HG02759 (cell line): ENCODE measurements around the gene MRPL21.
A peak's percentile ranks its signal among the peaks of the same experiment; 100 is the strongest.
"Not testable (repeated sequence)": the region's sequence is repeated elsewhere in the genome, so short reads cannot be mapped to it uniquely, and the experiment has no call there.

Experiments used
- ATAC-seq: cut with Tn5 transposase; IDR thresholded peaks from one replicate; pipeline ENCODE4 v1.9.1; 2021; ENCODE audit warnings: mild to moderate bottlenecking, moderate library complexity; ENCODE audit not compliant: unreplicated experiment

MRPL21 gene

DNA sequence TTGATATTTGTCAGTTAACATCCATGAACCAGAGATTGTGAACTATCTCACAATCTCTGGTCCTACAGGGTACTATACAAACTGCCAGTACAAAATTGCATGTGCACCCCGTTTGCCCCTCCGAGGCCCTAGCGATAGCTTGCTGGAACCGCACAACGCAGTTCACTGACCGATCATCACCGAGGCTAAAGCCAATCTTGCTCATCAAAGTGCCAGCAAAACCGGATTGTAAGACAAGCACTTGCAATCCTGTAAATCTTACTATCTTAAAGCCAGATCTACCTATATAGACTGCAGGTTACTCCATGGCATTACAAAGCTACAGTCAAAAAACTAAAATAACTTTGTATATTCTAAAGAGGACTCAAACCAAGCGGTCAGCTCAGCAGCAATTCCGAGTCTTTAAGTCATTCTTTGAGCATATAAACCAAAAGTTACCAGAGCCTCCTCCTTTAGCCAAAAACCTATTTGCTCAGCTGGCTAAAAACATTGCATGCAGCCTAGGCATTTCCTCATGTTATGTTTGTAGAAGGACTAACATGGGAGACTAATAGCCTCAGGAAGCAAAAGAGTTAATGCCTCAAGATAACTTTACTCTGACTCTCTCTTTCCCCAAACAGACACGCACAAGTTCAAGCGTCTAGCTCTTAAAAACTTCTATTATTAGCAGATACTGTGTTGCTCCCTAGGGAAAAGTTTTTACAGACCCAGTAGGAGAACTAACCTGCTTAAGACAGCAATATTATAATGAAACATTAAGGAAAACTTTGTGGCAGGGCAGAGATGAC lies 31.2 kb downstream of the MRPL21 start:
- no peak for ATAC-seq

DNA sequence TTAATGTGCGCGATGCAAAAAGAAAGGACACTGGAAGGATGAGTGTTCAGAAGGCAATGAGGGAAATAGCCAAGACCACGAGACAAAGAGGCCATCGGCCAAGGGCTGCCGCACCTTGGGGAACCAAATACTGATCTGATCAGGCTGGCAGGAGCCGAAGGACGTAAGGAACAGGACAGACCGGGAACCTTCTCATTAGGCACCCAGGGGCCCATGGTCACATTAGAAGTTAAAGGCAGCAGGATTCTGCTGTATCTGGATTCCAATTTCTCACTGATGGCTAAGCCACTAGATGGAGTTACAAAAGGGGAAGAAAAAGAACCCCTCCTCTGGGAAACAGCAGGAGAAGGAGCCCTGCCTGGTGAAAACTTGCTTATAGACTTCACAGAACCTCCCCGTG lies 33.2 kb downstream of the MRPL21 start:
- ATAC-seq = no peak

DNA sequence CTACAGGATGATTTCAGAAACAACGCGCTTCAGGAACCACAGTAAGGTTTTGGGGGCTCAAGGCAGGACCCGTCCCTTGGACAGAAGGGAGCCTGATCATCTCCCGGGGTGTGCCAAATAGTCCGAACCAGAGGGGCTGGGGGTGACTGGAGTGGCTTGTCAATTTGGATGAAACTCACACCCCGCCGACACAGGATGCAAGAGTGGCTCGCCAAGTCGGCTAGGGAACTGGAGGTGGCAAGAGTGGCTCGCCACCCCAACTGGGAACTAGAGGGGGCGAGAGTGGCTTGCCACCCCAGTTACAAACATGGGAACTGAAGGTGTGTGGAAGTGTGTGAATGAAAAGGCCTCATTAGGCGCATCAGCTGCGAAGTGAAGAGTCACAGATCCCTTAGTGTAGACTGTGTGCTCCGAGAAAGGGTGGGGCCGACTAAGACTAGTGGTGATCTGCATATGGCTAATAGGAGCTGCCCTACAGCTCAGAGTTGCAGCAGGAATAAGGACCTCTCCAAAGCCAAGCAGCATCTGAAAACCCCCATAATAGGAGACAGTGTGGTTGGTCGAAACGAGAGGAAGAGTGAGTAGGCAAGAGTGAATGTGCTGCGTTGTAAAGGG lies 35.3 kb downstream of the MRPL21 start:
- ATAC-seq = no peak

DNA sequence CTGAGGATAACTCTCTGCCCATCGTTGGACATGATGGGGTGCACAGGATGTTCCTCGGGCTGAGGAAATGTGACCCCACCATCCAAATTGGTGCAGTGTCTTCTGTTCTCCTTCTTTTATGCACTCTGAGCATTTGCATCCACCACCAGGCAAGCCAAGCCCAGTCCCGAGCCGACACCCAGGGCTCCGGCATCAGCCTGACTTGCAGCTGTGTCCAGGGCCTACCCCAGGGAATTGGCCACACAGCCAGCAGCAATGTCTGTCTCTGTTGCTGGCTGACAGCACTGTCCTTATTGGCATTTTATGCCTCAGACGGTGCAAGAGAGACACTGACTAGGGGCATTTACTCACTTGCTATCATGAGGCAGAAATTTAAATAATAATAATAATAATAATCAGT lies 36.6 kb downstream of the MRPL21 start:
- ATAC-seq = no peak

DNA sequence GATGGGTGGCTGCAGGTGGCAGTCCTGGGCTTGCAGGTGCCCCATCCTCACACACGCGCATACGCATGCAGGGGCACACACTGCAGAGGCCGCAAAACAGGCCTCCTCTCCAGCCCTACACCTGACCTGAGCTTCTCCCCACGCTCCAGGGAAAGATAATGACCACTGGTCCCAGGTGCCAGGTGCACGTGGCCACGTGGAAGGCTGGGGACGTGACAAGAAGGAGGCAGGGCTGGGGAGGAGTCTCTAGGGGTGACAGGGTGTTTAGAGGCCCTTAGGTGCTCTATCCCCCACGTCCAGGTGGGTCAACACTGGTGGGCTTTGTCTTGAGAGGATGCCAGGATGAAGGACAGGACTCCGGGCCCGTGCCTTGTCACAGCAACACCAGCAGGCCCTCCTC lies 38.4 kb downstream of the MRPL21 start:
- no peak for ATAC-seq

DNA sequence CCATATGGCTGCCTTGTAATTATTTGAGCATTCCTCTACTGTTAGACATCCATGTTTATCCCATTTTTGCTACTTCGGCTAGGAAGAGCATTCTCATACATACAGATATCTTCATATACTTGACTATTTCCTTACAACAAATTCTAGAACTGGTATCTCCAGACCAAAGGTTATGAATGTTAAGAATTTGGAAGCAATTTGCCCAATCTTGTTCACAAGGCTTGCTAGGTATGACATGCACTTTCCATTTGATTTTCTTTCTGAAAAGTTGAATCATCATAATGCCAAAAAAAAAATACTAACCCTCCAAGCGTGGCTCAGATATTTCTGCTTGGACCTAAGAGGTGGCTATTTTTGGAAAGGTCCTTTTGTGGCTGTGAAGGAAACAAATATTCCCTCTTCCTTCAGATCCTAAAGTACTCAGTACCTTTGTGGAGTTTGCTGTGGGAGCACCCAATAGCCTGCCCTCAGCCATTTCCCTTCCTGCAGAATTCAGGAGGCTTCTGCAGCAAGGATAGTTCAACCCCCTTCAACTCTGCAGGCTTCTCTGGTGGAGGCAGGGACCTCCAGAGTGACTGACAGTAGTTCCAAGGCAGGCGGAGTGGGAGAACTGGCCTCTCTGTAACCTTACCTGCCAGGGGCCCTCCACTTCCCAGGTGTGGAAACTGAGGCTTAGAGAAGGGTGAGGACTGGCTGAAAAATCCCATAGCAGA lies 39.9 kb downstream of the MRPL21 start:
- no peak for ATAC-seq

DNA sequence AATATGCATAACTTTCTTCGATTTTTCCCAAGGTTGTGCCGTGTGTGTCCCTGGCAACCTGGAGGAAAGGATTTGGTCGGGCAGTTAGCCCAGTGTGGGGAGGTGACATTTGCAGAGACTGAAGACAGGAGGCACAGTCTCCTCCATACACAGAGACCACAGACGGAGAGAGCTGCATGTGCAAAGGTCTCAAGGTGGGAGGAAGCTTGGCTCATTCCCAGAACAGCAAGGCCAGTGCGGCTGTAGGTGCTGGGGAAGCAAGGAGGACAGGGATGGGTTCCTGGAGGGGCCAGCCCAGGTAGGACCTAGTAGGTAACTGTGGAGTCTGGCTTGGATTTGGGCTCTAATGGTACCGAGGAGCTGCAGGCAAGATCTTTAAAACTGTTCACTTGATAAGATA lies 41.2 kb downstream of the MRPL21 start:
- ATAC-seq = no peak

DNA sequence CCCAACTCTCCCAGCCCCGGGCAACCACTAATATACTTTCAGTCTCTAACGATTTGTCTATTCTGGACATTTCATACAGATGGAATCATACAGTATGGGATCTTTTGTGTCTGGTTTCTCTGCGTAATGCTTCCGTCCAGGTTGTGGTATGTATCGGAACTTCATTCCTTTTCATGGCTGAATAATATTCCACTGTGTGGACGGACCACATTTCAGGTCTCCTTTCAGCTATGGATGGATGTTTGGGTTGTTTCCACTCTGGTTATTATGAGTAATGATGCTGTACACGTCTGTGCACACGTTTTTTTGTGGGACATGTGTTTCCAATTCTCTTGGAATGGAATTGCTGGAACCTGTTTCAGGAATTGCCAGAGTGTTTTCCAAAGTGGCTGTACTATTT lies 44.5 kb downstream of the MRPL21 start:
- ATAC-seq = no peak

DNA sequence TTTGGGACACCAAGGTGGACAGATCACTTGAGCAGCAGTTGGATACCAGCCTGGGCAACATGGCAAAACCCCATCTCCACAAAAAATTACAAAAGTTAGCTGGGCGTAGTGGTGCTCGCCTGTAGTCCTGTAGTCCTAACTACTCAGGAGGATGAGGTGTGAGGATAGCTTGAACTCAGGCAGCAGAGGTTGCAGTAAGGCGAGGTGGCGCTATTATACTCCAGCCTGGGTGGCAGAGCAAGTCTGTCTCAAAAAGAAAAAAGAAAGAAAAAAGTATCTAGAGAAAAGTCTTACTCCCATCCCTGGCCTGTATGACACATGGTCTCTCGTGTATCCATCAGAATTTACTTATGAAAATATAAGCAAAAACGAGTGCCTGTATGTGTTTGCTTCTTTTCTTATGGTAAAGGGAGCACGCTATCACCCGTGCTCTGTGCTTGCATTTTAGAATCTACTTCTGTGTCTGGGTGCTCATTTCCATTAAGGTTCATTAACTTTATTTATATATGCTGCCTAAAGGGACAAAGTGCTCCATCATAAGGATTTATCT lies 46.5 kb downstream of the MRPL21 start:
- ATAC-seq = no peak

DNA sequence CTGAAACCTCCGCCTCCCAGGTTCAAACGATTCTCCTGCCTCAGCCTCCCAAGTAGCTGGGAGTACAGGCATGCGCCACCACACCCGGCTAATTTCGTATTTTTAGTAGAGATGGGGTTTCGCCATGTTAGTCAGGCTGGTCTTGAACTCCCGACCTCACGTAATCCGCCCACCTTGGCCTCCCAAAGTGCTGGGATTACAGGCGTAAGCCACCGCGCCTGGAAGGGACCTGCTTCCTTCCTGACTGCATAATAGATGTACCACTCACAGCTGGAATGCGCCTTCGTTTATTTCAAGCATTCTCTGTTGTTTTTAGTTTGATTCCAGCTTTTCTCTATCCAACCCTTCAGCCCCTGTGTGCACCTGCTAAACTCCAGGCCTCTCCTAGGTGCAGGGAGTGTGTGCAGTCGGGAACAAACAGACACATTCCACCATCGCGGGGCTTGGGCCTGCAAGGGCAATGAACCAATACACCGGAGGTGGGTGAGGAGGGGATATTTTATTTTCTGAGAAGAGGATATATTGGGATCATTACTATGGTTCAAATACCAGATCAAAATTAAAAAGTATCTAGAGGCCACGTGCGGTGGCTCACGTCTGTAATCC lies 47.1 kb downstream of the MRPL21 start:
- ATAC-seq = not testable (repeated sequence)

DNA sequence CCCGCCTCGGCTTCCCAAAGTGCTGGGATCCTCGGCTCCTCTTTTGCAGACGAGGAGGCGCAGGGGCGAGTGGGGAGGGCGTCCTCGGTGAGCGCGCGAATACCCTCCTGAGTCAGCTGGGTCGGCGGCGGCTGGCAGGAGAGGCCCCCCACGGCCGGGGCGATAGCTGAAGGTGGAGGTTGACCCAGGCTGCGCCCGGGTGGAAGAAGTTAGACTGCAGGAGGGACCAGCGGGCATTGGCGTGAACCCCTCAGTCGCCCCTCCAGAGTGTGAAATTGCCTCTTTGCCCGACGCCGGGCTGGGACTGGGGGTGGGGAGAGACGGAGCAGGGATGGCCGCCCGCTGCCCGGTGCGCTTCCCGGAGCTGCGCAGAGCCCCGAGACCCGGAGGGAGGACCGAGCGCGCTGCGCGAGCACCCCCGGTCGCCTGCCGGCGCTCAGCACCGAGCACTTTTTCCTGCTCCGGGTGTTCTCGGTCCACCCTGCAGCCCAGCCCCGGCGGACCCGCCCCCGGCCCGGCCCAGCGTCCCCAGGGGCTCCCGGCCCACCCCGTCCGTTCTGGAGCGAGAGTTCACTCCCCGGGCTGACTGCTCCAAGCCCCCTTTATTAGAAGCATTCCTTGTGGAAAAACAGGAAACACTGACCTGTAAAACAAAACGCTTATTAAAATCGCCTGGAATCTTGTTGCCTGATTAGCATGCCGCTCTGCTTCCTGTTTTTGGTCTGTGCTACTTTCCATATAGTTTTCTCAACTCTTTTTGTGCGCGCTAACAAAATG lies 48.2 kb downstream of the MRPL21 start:
- no peak for ATAC-seq

DNA sequence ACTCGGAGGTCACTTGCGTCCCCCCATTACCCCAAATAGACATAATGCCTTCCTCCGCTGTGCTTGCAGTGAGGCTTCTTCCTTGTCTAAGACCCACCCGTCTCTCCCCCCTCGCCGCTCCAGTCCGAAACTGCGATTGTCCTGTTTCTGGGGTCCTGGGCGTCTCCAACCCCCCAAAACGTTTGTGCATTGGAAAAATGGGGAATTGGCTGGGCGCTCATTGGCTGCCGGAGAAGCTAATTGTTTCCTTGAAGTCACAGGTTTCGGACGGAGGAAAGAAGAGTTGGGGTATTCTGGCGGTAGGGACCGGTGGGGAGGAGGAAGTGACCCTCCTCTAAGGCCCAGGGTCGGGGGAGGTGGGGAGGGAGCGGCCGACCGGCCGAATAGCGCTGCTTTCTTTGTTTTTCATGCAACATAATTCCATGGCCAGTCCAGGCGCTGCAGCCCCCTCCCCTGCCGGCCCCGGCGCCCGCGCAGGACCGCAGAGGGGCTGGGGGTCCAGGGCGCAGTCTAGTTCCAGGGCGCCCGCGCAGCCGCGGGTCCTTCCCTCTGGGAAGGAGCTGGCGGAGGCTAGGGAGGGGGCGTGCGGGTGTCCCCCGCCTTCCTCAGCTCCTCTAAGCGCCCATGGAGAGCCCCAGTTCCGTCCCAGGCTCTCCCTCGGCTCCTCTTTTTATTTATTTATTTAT lies 49.2 kb downstream of the MRPL21 start:
- ATAC-seq = no peak

DNA sequence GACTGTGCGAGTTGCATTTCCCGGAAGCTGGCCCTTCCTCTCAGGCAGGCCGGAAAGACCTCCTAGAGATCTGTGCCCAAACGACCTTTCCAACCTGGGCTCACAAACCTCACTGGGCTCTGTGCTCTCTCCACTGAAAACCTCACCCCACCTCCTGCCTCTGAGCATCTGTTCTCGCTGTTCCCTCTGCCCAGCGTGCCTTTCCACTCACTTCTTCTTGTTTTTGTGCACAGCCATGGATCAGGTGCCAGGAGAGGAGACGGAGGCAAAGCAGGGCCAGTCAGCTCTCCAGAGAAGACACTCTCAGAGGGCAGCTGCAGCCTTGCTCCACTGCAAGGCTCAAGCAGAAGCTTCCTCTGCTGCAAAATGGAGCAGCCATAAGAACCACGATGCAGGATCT lies 51.0 kb downstream of the MRPL21 start:
- no peak for ATAC-seq

DNA sequence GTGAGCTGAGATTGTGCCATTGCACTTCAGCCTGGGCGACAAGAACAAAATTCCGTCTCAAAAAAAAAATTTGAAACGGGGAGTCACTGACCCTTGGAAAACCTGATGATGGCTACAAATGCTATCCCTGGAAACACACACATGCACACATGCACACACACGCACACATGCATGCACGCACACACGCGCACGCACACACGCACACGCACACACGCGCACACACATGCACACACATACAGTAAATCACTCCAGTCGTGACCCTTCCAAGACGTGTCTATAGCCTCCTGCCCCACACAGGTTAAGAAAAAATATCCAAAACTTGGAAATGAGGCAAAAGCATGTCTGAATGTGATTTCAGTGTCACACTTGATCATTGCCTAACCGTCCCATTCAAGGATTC lies 55.2 kb downstream of the MRPL21 start:
- no peak for ATAC-seq

DNA sequence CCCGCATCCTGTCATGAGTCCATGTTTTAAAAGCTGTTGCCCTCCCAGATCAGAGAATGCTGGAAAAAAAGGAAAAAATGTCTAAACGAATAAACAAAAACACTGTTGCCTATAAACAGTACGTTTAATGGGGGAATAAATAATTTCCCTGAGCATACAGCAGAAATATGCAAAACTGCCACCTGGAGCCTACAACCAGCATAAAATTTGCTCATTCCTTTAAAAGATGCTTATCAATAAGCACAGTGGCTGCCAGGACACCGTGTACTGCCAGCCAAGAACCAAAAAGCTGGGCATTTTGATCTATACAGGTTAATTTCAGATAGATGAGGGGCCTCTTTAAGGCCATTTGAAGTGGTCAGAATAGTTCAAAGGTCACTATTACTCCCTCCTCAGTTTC lies 56.2 kb downstream of the MRPL21 start:
- no peak for ATAC-seq

DNA sequence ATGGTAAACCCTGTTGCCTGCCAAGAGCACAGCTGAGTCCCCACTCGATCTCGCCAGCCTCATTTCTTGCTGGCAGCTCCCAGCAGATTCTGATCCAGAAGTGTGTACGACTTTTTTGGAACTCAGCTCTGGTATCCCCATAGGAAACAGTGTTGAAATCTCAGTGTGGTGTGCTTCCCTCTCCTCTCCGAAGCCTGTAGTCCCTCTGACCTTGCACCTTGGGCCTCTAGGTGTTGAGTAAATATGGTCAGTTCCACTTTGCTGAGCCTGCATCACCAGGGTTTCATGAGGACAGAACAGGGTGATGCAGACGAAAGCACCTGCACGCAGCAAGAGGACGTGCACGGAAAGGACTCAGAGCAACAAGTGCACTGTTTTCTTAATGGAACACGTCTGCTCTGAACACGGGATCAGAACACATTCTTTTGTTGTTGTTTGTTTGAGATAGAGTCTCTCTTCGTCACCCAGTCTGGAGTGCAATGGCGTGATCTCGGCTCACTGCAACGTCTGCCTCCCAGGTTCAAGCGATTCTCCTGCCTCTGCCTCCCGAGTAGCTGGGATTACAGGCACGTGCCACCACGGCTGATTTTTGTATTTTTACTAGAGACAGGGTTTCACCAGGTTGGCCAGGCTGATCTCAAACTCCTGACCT lies 58.2 kb downstream of the MRPL21 start:
- ATAC-seq = no peak

DNA sequence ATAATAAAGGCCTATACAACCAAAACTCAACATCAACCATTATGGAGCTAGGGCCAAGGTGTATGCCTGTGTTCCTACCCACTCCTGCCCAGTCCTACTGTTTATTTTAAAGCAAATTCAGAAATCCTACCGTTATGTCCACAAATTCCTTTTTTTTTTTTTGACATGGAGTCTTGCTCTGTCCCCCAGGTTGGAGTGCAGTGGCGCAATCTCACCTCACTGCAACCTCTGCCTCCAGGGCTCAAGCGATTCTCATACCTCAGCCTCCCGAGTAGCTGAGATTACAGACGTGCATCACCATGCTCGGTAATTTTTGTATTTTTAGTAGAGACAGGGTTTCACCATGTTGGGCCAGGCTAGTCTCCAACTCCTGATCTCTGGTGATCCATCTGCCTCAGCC lies 58.8 kb downstream of the MRPL21 start:
- ATAC-seq = no peak

DNA sequence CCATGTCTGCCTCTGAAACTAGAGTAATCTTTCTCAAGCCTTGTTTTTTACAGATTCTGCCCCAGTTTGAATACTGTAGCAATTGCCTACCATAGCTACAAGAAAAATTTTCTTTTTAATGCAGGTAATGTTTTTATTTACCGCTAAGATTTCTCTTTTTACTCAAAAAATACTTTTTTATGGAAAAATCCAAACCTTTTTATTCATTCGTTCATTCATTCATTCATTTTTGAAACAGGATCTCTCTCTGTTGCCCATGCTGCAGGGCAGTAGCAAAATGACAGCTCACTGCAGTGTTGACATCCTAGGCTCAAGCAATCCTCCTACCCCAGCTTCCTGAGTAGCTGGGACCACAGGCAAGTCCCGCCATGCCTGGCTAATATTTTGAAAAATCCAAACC lies 59.3 kb downstream of the MRPL21 start:
- no peak for ATAC-seq

DNA sequence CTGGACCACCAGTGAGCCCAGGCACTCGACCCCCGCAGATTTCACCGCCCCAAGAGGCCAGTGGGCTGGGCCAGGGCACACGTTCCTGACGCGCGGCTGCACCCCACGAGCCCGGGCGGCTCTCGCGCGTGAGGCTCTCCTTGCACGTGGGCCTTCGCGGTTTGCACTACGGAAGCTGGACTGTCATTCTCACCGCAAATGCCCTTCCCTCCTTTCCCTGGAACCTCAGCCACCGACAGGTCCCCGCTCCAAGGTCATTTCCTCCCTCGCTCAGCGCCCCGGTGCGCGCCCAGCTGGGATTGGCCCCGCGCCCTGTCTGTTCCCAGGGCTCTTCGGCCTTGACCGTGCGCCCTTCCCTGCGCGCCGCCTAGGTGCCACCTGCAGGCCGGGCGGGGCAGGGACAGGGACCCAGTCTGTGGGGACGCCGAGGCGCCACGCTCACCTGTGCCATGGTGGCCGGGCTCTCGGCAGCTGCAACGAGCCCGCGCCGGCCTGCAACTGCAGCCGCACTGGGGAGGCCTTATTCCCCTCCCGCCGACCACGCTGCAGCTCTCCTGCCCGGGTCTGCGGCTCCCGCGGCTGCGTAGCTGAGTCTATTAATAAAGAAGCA lies 59.8 kb downstream of the MRPL21 start:
- peak; percentile 53 for ATAC-seq
